ENCODE measurements around the gene PDZD2.
"Not testable (repeated sequence)": the region's sequence is repeated elsewhere in the genome, so short reads cannot be mapped to it uniquely, and the experiment has no call there.

Gene PDZD2

GRCh38 chr5:31682025-31682424 lies 43.1 kb downstream of the PDZD2 start:
- no peak overlapping the region for H3K27ac ChIP-seq
- DNase-seq (ENCODE audit: low read depth, low spot score): no peak

GRCh38 chr5:31682851-31683250 lies 43.9 kb downstream of the PDZD2 start:
- no peak overlapping the region for H3K27ac ChIP-seq
- no peak for DNase-seq (ENCODE audit: low read depth, low spot score)

- no peak for DNase-seq (ENCODE audit: low read depth, low spot score)
- no peak overlapping the region for H3K27ac ChIP-seq
These were observed 49.7 kb downstream of the PDZD2 start for GRCh38 chr5:31688515-31689092.

- not testable (repeated sequence) for H3K27ac ChIP-seq
These were observed 52.5 kb downstream of the PDZD2 start for GRCh38 chr5:31691408-31691807.

GRCh38 chr5:31692561-31693221 lies 53.8 kb downstream of the PDZD2 start:
- H3K27ac ChIP-seq: no peak overlapping the region
- DNase-seq (ENCODE audit: low read depth, low spot score): no peak

More at GRCh38 chr5:31691408-31691807, 52.5 kb downstream of the PDZD2 start:
- DNase-seq (ENCODE audit: low read depth, low spot score): not testable (repeated sequence)

GRCh38 chr5:31698673-31699072 lies 59.7 kb downstream of the PDZD2 start:
- no peak overlapping the region for H3K27ac ChIP-seq
- DNase-seq (ENCODE audit: low read depth, low spot score): no peak

GRCh38 chr5:31701642-31702299 lies 62.8 kb downstream of the PDZD2 start:
- H3K27ac ChIP-seq: no peak overlapping the region
- no peak for DNase-seq (ENCODE audit: low read depth, low spot score)

GRCh38 chr5:31702712-31703111 lies 63.8 kb downstream of the PDZD2 start:
- DNase-seq (ENCODE audit: low read depth, low spot score): no peak
- no peak overlapping the region for H3K27ac ChIP-seq

DNA sequence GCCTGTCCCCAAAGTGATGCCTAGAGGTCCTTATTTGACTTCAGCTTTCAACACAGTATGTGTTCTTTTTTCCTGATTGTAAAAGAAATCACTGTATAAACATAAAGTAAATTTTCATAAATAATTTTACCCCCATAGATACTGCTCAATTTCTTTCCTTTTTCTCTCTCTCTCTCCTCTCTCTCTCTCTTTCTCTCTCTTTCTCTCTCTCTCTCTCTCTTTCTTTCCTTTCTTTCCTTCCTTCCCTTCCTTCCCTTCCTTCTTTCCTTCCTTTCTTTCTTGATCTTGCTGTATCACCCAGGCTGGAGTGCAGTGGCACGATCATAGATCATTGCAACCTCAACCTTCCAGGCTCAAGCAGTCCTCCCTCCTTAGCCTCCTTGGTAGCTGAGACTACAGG lies 64.8 kb downstream of the PDZD2 start:
- no peak for DNase-seq (ENCODE audit: low read depth, low spot score)
- H3K27ac ChIP-seq: no peak overlapping the region

DNA sequence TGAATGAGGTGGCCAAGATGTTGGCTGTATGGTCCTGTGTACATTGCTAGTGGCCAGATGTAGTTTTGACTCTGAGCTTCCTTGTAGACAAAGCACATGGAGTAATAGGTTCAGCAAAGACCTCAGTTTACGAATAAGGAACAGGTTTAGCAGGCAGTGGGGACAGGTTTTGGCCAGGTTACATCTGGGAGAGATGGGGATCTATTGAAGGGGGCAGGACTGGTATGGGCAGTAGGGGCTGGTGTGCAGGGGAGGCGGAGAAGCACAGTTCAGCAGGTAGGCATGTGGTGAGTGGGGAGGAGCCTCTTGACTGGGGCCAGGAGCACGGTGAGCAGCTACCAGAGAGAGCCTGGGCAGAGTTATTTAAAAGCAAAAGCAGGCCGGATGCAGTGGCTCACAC lies 67.3 kb downstream of the PDZD2 start:
- H3K27ac ChIP-seq: no peak overlapping the region
- no peak for DNase-seq (ENCODE audit: low read depth, low spot score)

- no peak overlapping the region for H3K27ac ChIP-seq
- no peak for DNase-seq (ENCODE audit: low read depth, low spot score)
These were observed 68.4 kb downstream of the PDZD2 start for GRCh38 chr5:31707329-31707728.

DNA sequence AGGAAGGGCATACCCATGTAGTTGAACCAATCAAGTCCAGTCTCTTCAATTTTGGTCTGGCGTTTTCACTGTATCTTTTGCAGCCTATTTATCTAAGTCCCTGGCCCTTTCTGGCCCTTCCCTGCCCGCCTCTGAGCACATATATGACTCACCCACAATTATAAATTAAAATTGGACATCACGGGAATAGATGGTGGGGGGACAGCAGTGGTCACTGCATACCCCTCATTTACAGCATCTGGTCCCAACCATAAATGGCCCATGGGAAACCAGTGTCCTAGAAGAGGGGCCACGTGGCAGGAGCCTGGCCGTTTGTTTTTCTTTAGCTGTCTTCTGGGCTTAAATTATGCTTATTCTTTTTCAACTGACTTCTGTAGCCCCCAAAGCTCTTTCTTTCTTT lies 69.2 kb downstream of the PDZD2 start:
- no peak overlapping the region for H3K27ac ChIP-seq
- DNase-seq (ENCODE audit: low read depth, low spot score): no peak

DNA sequence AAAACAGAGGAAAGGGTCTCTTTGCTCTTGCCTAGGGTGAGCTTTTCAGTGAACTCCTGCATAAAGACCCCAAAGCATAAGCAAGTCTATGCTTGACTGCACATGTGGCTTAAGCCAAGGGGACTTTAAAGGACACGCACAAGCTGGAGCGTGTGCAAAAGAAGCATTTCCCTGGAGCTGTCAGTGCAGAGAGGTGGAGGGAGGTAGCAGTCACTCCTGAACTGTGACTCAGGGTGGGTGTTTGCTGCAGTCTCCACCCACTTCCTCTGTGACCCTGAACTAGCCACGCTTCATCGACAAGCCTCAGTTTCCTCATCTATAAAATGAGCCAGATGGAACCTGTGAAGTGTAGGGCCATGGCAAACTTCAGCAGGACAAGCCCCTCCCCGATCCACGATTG lies 72.4 kb downstream of the PDZD2 start:
- H3K27ac ChIP-seq: no peak overlapping the region
- DNase-seq (ENCODE audit: low read depth, low spot score): no peak

GRCh38 chr5:31711935-31712592 lies 73.1 kb downstream of the PDZD2 start:
- no peak for DNase-seq (ENCODE audit: low read depth, low spot score)
- H3K27ac ChIP-seq: no peak overlapping the region

GRCh38 chr5:31717561-31717960 lies 78.6 kb downstream of the PDZD2 start:
- H3K27ac ChIP-seq: no peak overlapping the region
- DNase-seq (ENCODE audit: low read depth, low spot score): no peak

GRCh38 chr5:31720004-31720403 lies 81.1 kb downstream of the PDZD2 start:
- no peak overlapping the region for H3K27ac ChIP-seq
- DNase-seq (ENCODE audit: low read depth, low spot score): no peak

DNA sequence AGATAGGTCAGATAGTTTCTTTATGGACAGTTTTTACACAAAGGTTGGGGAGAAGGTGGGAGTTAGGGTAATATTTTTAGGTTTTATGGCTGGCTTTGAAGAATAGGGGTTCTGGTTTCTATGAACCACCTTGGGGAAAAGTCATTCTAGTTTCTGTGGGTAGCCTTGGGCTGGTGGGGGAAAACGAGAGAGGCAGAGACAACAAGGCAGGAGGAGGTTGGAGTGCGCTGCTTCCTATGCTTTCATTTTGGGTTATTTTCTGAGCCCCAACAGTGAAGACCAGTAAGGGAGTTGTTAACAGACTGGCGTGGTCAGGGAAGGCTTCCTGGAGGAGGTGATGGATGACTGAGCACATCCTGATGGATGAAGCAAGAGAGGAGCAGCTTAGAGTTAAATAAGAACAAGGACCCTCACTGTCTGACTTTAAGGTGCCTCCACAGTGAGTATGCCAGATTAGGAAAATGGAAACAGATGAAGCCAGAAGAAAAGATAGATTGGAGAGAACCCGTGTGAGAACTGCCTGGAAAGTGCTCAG lies 81.9 kb downstream of the PDZD2 start:
- H3K27ac ChIP-seq: no peak overlapping the region
- DNase-seq (ENCODE audit: low read depth, low spot score): no peak

DNA sequence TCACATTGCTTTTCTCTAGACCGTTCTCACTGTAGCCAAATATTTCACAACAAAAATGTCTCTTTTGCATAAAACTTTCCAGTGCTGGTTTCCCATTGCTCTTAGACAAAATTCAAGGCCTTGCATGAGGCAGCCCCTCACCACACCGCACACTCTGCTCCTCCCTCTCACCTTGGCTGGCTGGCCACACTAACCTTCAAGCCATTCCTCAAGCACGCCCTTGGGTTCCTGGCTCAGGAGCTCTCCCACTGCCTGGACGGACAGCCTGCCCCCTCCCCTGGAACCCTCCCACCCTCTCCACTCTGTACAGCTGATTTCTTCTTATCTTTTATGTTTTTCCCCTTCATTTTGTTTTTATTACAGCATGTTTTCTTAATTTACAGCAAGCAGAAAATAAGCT lies 83.2 kb downstream of the PDZD2 start:
- H3K27ac ChIP-seq: no peak overlapping the region
- DNase-seq (ENCODE audit: low read depth, low spot score): no peak

DNA sequence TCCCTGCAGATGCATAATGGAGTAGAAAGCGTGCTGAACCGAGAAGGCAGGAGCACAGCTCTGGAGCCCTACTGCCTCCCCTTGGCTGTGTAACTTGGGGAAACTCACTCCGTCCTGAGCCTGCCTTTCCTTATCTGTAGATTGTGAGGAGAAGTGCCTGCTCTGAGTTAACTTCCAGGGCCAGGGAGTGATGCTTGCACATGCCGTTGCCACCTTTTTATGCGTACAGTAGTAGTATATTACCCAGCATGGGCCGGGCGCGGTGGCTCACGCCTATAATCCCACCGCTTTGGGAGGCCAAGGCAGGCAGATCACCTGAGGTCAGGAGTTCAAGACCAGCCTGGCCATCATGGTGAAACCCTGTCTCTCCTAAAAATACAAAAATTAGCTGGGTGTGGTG lies 87.1 kb downstream of the PDZD2 start:
- no peak for DNase-seq (ENCODE audit: low read depth, low spot score)
- no peak overlapping the region for H3K27ac ChIP-seq

DNA sequence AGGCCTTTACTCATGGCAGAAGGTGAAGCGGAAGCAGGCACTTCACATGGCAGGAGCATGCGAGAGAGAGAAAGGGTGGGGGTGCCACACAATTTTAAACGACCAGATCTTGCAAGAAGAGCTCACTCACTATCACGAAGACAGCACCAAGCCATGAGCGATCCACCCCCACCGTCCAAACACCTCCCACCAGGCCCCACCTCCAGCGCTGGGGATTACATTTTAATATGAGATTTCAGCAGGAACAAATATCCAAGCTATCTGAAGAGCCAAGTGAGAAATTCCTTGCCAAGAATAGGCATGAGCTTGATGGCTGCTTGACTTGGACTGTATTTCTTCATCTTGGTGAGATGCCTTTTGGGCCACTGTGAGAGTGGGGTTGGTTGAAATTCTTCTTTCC lies 88.0 kb downstream of the PDZD2 start:
- DNase-seq (ENCODE audit: low read depth, low spot score): no peak
- H3K27ac ChIP-seq: no peak overlapping the region

DNA sequence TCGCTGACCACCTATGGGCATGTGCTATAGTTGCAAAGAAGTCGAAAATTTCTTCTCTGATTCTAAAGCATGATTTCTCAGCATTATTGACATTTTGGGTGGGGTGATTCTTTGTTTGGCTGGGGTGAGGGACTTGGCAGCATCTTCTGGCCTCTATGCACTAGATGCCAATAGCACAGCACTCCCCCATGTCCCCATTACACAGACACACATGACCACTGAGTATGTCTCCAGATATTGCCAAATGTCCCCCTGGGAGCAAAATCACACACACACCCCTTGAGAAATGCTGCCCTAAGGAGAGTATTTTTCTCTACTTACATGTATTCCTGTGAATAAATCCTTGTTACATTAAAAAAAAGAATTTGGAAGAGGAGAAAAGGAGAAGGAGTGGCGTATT lies 89.1 kb downstream of the PDZD2 start:
- no peak overlapping the region for H3K27ac ChIP-seq
- DNase-seq (ENCODE audit: low read depth, low spot score): no peak
